ENCODE results near the gene OBSL1.

GRCh38 chr2:219553168-219553417, 18.2 kb downstream of the OBSL1 start:
- TF ChIP-seq CTCF (IDR thresholded peaks at IDR 0.05) (no peak), ZFX (IDR thresholded peaks at IDR 0.05; ENCODE audit: borderline replicate concordance) (no peak)
